Measurements from ENCODE around the gene FLT3LG. TPM values are rescaled to one million over a fixed set of nuclear protein-coding genes. Genes with fewer than 3 reads are reported as not detected.

FLT3LG gene
- total RNA-seq, 1 donor from 2014 or later: 11.3 TPM

GRCh38 chr19:49463960-49464740, 9.9 kb upstream of the FLT3LG start:
- no peak for DNase-seq (ENCODE audit: extremely low spot score, unreplicated experiment)
- Mint-ChIP-seq H3K9me3 (ENCODE audit: unreplicated experiment) (no peaks in the 10 kb centered on the region), H3K27ac (ENCODE audit: unreplicated experiment) (no peak overlapping the region), H3K4me3 (ENCODE audit: unreplicated experiment) (no peak overlapping the region), H3K4me1 (ENCODE audit: unreplicated experiment) (peaks cover 6% of the 10 kb centered on the region), H3K27me3 (ENCODE audit: unreplicated experiment) (no peaks in the 10 kb centered on the region), H3K36me3 (ENCODE audit: unreplicated experiment) (peaks cover 3% of the 10 kb centered on the region)
- TF ChIP-seq CTCF (IDR thresholded peaks at IDR 0.05): no peak

- Mint-ChIP-seq H3K27me3 (ENCODE audit: unreplicated experiment) (no peaks in the 10 kb centered on the region), H3K9me3 (ENCODE audit: unreplicated experiment) (no peaks in the 10 kb centered on the region), H3K4me1 (ENCODE audit: unreplicated experiment) (peaks cover 7% of the 10 kb centered on the region), H3K27ac (ENCODE audit: unreplicated experiment) (no peak overlapping the region), H3K4me3 (ENCODE audit: unreplicated experiment) (no peak overlapping the region), H3K36me3 (ENCODE audit: unreplicated experiment) (peaks cover 3% of the 10 kb centered on the region)
- DNase-seq (ENCODE audit: extremely low spot score, unreplicated experiment): no peak
- TF ChIP-seq CTCF (IDR thresholded peaks at IDR 0.05): no peak
Measured at GRCh38 chr19:49465371-49465770, 8.6 kb upstream of the FLT3LG start.

GRCh38 chr19:49468199-49468598, 5.8 kb upstream of the FLT3LG start:
- Mint-ChIP-seq H3K36me3 (ENCODE audit: unreplicated experiment) (peaks cover 3% of the 10 kb centered on the region), H3K27ac (ENCODE audit: unreplicated experiment) (peak overlapping the region; percentile 98), H3K4me1 (ENCODE audit: unreplicated experiment) (peaks cover 8% of the 10 kb centered on the region), H3K4me3 (ENCODE audit: unreplicated experiment) (no peak overlapping the region), H3K27me3 (ENCODE audit: unreplicated experiment) (no peaks in the 10 kb centered on the region), H3K9me3 (ENCODE audit: unreplicated experiment) (no peaks in the 10 kb centered on the region)
- TF ChIP-seq CTCF (IDR thresholded peaks at IDR 0.05): no peak
- DNase-seq (ENCODE audit: extremely low spot score, unreplicated experiment): no peak

- no peak for TF ChIP-seq CTCF (IDR thresholded peaks at IDR 0.05)
- Mint-ChIP-seq H3K4me3 (ENCODE audit: unreplicated experiment) (peak overlapping the region; percentile 47), H3K4me1 (ENCODE audit: unreplicated experiment) (peaks cover 13% of the 10 kb centered on the region), H3K9me3 (ENCODE audit: unreplicated experiment) (no peaks in the 10 kb centered on the region), H3K27ac (ENCODE audit: unreplicated experiment) (peak overlapping the region; percentile 98), H3K36me3 (ENCODE audit: unreplicated experiment) (peaks cover 3% of the 10 kb centered on the region), H3K27me3 (ENCODE audit: unreplicated experiment) (no peaks in the 10 kb centered on the region)
- DNase-seq (ENCODE audit: extremely low spot score, unreplicated experiment): peak; percentile 90
Measured at GRCh38 chr19:49468746-49469447, 5.1 kb upstream of the FLT3LG start.

Measured in osteocyte (in vitro differentiated cells).